Stimulated activated CD8-positive, alpha-beta memory T cell treated with anti-CD3 and anti-CD28 coated beads, Interleukin-4, amount 100 ng/mL, for 48 hours (primary cell): ENCODE data around the gene TAS2R41.
"Not testable (repeated sequence)": the region's sequence is repeated elsewhere in the genome, so short reads cannot be mapped to it uniquely, and the experiment has no call there.

Source experiments
- DNase-seq: peaks from one replicate; pipeline ENCODE4 v3.0.0-alpha.2; 2020

TAS2R41 gene

GRCh38 chr7:143456992-143457793 is 20.5 kb upstream of the TAS2R41 start:
- no peak for DNase-seq

- DNase-seq: no peak
Measured at GRCh38 chr7:143458263-143458662, 19.4 kb upstream of the TAS2R41 start.

GRCh38 chr7:143458681-143459080 is 19.0 kb upstream of the TAS2R41 start:
- DNase-seq: no peak

GRCh38 chr7:143459359-143459758 is 18.3 kb upstream of the TAS2R41 start:
- DNase-seq: no peak

GRCh38 chr7:143460271-143460979 is 17.2 kb upstream of the TAS2R41 start:
- DNase-seq: no peak

GRCh38 chr7:143462045-143462444 is 15.6 kb upstream of the TAS2R41 start:
- no peak for DNase-seq

- no peak for DNase-seq
Measured at GRCh38 chr7:143463556-143463955, 14.1 kb upstream of the TAS2R41 start.

- no peak for DNase-seq
Measured at GRCh38 chr7:143463957-143464356, 13.7 kb upstream of the TAS2R41 start.

GRCh38 chr7:143467724-143468123 is 9.9 kb upstream of the TAS2R41 start:
- no peak for DNase-seq

GRCh38 chr7:143472071-143472689 is 5.5 kb upstream of the TAS2R41 start:
- not testable (repeated sequence) for DNase-seq

- DNase-seq: no peak
Measured at GRCh38 chr7:143479055-143479766, 1.5 kb downstream of the TAS2R41 start.

GRCh38 chr7:143480501-143480900 is 2.8 kb downstream of the TAS2R41 start:
- no peak for DNase-seq

- no peak for DNase-seq
Measured at GRCh38 chr7:143484119-143484518, 6.4 kb downstream of the TAS2R41 start.

- no peak for DNase-seq
Measured at GRCh38 chr7:143485094-143485493, 7.4 kb downstream of the TAS2R41 start.

GRCh38 chr7:143485500-143485899 is 7.8 kb downstream of the TAS2R41 start:
- no peak for DNase-seq

GRCh38 chr7:143486266-143486665 is 8.6 kb downstream of the TAS2R41 start:
- DNase-seq: not testable (repeated sequence)

GRCh38 chr7:143487061-143487460 is 9.4 kb downstream of the TAS2R41 start:
- DNase-seq: no peak

- no peak for DNase-seq
Measured at GRCh38 chr7:143487566-143487965, 9.9 kb downstream of the TAS2R41 start.

GRCh38 chr7:143490717-143491306 is 13.1 kb downstream of the TAS2R41 start:
- DNase-seq: no peak

- no peak for DNase-seq
Measured at GRCh38 chr7:143492043-143492471, 14.4 kb downstream of the TAS2R41 start.

- DNase-seq: no peak
Measured at GRCh38 chr7:143492799-143493739, 15.4 kb downstream of the TAS2R41 start.

GRCh38 chr7:143493751-143494150 is 16.1 kb downstream of the TAS2R41 start:
- no peak for DNase-seq
